Fibroblast of skin of scalp (primary cell): Measurements from ENCODE around the gene ODF4.
A peak's percentile ranks its signal among the peaks of the same experiment; 100 is the strongest.
"Not testable (repeated sequence)": the region's sequence is repeated elsewhere in the genome, so short reads cannot be mapped to it uniquely, and the experiment has no call there.

Experiments used
- DNase-seq: peaks from one replicate; pipeline ENCODE4 v3.0.0-alpha.2; 2013

Gene ODF4

DNA sequence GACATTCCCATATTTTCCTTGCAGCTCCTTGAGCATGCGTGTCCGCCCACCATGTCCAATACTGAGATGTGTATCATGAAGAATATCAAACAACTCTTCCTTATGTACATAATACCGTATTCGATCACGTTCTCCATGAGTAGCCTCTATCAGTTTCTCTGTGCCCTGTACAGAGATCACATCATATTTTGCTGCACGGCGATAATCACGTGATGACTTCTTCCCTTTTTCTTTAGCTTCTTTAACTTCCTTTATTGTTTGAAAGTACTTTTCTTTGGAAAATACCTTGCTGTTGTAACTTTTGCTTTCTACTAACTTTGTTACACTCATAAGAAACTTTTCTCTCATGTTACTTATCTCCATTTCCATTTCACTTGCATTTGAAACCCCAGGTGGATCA, 30.3 kb downstream of the ODF4 start:
- no peak for DNase-seq

DNA sequence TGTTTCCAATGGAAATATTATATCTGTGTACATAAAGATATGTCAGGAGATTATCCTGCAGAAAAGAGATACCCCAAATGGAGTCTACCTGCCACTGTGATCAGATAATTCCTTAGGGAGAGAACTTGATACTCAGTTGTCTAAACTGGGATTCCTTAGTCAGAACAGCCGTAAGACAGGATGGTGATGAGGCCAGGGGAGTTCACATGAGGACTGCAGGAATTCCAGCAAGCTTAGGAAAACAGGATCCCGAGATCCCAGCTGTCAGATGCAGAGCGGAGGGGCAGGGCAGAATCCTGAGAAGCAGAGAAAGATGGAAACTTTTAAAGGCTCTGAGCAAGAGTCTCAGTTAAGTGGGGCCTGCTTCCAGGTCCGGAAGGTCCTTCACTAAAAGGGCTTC, 32.1 kb downstream of the ODF4 start:
- no peak for DNase-seq

DNA sequence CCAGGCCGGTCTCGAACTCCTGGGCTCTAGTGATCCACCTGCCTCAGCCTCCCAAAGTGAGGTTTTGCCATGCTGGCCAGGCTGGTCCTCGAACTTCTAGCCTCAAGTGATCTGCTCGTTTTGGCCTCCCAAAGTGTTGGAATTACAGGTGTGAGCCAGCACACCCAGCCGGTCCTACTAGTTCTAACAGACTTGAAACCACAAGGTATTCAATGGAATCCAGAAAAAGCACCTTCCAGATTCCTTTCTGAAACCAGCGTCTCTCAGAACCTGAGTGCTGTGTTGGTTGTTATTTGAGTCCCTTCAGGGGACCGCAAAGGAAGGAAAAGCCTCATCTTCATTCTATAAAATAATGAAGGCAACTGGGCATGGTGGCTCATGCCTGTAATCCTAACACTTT, 32.8 kb downstream of the ODF4 start:
- no peak for DNase-seq

DNA sequence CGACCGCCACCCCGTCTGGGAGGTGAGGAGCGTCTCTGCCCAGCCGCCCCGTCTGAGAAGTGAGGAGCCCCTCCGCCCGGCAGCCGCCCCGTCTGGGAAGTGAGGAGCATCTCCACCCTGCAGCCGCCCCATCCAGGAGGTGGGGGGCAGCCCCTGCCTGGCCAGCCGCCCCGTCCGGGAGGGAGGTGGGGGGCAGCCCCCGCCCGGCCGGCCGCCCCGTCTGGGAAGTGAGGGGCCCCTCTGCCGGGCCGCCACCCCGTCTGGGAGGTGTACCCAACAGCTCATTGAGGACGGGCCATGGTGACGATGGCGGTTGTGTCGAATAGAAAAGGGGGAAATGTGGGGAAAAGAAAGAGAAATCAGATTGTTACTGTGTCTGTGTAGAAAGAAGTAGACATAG, 34.2 kb downstream of the ODF4 start:
- DNase-seq = not testable (repeated sequence)

DNA sequence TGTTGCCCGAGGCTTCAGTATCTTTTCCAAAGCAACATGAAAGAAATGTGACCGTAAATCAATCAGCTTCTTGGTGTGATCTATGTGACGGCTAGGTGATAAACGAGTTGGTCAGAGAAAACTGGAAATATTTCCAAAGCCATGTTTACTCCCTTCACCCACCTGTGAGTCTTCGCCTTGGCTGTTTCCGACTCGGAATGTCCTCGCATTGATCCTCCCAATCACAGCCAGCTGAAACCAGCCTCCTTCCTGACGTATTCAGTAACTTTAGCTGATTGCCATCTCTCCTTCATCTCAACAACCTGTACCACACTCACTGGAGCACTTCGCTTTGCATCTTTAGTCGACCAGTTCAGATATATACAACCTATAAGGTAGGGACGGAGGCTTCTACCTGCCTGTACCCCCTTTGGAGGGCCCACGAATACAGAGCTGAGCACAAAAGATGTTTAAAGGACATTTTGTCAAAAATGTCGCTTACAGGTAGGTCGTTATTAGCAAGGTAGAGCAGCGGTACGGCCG, 36.2 kb downstream of the ODF4 start:
- DNase-seq = no peak

DNA sequence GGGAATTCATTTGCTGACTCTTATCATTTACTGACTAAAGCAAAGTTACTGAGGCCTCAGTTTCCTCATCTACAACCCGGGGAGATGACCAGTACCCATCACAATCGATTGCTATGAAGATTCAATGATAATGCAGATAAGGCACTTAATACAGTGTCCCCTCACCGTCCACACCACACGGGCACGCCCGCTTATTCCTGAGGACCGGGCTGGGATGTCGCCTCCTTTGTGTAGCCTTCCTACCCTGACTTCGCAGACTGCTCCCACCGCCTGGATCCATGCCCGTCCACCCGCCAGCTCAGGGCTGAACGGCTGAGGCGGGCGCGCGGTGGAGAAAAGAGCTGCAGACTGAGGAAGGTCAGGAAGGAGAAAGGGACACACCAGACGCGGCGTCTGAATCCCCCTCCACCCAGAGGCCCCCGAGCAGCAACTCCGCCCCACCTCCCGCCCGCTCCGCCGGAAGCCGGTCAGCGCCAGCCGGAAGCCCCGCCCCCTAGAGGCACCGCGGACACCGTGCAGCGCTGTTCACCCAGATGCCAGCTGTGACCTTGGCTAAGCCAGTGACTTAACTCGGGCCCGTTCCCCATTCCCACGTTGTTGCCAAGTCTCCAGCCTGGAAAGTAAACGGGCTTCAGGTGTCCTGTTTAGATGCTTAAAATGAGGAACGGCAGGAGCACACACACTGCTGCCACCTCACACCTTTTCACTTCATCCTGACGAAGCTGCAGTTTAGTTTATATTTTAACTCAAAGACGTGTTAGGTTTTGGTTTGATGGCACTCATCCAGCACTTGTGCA, 36.8 kb downstream of the ODF4 start, which contains the start of gene KRABD2:
Gene KRABD2 (minus strand): TSS at position 434 of the 797 bp plus-strand sequence.
- DNase-seq = peak; percentile 86

DNA sequence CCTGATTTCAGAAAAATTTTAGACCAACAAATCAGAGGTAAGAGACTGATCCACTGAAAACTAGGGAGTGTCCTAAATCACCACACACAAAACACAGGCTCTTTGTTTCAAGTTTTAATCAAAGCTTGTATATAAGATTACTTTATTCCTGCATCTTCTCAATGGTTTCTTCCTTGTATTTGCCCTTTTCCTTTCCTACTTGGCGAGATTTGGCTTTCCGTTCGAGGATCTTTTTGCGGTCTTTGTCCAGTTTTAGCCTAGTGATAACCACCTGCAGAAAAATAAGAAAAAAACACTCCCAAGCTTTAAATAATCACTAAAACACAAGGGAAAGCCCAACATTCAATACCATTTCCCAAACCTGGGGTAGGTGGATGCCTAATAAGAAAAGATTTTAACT, 37.8 kb downstream of the ODF4 start:
- DNase-seq = no peak

DNA sequence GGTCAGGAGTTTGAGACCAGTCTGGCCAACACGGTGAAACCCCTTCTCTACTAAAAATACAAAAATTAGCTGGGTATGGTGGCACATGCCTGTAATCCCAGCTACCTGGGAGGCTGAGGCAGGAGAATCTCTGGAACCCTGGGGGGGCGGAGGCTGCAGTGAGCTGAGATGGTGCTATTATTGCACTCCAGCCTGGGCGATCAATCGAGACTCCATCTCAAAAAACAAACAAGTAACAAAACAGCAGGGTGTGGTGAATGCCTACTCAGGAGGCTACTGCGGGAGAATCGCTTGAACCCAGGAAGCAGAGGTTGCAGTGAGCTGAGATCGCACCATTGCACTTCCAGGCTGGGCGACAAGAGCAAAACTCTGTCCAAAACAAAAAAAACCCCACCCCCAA, 38.5 kb downstream of the ODF4 start:
- DNase-seq = not testable (repeated sequence)

DNA sequence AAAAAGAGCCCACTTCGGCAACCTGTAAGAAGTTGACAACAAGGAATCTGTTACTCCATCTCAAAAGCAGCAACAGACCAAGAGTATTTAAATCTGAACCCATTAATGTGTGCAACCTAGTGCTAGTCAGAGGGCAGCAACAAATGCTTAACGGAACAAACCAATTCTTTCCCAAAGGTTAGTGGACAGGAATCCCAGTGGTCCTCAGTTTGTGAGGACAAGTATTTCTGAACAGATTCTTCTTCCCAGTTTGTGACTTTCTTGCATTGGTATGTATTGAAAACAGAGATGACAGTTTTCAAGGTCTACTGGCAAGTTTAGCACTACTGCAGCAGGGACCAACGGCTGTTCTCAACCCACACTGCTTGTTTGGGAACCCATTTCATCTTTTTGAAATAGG, 40.4 kb downstream of the ODF4 start:
- DNase-seq = no peak

DNA sequence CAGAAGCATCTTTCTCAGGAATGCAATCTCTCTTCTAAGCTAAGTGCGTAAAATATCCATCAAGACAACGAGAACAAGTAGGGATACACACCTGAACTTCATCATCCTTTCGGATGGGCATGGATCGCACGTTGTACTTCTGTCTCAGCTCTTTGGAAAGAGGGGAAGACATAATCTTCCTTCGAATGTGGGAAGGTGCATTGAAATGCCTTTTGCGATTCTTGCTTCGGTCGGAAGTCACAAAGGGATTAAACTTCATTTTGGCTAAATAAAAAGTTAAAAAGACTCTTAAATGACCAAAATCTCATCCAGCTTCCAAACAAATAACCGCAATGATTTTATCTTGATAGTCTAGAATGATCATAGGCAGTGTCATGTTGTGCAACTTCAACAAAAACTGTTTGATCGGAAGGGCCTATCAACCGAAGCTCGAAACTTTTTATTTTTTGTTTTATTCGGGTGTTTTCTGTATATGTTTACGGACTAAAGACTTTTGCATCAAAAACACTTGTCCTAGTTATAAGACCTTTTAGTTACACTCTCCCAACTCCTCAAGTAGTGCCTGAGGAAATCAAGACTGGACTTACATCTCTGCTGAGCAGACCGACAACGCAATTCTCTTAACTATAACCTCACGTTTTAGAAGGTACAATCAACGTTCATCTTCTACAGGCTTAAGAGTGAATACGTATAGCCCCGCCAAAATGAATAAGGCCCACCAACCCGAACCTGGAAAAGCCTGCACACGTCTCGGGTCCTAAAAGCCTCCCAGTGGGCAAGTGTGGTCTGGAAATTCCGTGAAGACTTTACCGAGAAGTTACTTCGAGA, 42.6 kb downstream of the ODF4 start:
- DNase-seq = no peak

DNA sequence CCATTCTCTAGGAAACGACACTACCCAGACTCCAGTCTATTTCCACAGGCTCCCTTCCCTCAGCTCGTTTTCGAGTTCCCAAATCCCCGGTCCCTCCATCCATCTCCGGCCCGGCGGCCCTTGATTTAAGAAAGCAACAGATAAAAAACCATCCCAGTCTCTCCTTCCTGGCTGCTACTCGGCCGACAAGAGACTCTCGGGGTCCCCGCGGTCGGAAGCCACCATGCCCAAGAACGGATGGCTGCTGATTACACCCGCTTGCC, 43.2 kb downstream of the ODF4 start:
- DNase-seq = no peak

DNA sequence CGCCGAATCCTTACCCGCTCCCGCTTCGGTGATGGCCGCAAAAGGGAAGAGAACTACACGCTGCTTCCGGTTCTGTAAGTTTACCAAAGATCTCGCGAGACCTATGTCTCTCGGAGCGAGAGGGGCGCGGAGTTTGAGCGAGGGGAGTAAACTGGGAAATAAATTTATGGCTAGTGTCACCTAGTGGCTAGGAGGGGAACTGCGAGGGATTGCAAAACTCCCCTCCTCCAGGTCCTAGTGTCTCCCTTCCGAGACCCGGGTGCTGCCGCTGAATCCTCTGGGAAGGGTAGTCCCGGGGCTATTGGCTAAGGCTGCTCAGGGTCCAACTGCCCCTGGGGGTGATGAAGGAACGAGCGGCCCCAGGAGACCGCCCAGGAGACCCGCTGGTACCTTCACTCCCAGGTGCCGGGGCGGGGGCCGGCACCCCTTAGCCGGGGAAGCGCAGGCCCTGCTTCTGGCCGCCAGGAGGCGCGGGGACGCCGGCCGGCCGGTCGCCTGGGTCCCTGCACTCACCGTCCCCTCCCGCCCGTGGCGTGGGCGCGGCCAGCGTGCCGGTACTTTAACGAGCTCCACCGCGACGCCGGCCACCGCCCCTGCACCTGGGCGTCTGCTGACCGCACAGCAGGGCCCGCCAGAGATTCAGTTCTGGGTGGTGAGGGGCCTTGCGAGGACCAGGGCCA, 43.6 kb downstream of the ODF4 start, which contains the start of gene RPL26:
Gene RPL26 (minus strand): TSS at position 51 of the 680 bp plus-strand sequence. CDS start 883 bp downstream, outside the sequence.
- DNase-seq = peak; percentile 99

DNA sequence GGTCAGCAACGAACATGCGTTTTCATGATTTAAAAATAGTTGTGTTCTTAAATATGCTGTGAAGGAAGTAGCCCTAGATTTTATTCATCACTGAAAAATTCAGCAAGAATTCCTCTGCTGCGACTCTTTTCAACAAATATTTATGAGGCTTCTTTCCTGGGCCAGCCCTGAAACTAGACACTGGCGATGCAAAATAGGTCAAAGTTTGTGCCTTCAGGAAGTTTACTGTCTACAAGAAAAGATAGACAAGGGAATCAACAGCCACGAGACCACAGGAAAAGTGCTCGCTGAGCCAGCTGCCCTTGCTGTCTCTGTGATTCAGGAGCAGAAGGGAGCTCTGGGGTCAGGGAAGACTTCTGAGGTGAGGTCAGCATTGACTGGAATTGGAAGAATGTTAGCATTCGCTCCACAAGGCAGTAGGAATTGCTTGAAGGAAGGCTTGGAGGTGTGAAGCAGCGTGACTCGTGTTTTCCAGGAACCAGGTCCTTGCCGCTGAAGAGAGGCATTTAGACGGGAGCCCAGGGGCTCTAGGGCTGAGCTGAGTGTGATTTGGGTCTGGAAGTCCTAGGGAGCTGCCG, 45.2 kb downstream of the ODF4 start:
- peak; percentile 92 for DNase-seq

DNA sequence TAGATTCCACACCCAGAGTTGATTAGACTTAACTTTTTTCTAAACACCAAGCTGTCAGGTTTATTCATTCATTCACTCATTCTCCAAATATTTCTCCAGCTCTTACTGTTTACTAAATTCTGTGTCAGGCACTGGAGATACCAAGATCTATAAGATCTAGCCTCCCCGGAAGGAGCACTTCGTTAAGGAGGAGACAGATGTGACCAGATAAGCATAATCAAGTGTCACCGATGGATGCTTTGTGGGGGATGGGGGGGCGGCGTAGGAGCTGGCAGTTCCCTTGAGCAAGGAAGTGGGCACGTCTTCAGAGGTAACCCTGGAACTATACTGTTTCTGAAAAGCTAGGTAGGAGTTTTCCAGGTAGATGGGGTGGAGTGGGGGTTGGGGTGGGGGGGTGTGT, 47.2 kb downstream of the ODF4 start:
- DNase-seq = no peak

DNA sequence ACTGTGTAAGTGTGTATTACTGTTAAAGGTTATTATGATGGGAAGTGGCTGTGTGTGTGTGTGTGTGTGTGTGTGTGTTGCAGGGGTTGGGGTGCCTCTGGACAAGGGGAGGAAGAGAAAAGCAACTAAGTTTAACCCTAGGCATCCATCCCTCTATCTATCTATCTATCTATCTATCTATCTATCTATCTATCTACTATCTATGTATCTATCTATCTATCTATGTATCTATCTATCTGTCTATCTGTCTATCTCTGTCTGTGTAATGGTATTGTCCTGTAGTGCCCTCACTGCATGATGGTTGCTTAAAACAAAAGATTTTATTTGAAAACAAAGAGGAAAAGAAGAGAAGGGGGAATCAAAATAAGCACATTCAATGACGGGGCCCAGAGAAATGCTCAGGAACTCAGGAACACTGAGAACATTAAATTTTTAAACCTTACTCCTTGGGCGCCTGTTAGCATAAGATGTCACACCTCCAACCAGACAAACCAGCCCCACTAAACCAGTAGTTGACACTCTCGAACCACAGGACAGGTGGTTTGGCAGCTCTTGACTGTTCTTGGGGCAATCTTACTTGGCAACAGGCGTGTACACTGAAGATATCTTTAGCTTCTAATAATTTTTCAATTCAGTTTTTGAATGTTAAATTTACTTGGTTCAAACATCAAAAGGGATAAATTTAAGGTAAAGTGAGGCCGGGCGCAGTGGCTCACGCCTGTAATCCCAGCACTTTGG, 48.4 kb downstream of the ODF4 start:
- no peak for DNase-seq

DNA sequence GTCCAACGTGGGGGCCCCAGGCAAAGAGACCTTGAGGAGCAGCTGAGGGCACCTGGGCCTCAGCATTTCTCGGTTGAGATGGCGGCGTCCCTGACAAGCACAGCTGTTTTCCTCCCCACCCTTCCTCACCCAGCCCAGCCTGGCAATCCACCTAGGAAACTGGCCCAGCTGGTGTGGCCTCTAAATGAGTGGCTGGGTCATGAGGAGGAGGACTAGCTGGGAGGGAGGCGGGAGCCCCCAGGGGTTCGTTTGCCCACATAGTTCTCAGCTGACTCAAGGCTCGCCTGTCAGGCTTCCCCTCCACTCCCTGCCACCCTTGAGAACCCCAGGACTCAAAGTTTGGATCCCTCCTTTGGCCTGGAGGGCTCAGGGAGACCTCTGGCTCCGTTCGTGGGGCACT, 52.1 kb downstream of the ODF4 start:
- peak; percentile 57 for DNase-seq

DNA sequence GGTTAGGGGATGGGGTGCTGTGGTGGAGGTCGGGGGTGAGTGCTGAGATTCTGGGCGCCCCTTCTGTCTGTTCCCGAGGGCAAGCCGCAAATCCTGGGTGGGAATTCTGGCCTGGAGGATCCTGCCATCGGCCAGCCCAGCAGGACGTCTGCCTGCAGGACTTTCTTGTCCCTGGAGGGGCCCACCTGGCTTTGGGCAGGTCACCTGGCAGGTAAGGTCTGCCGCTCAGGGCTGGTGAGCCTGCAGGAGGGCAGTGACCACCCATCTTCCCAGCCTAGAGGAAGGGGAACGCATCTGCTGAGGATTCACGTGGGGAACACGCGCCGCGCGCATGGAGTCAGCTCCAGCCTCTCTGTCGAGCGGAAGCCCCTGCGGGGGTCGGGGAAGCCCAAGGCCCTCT, 52.6 kb downstream of the ODF4 start:
- DNase-seq = no peak

DNA sequence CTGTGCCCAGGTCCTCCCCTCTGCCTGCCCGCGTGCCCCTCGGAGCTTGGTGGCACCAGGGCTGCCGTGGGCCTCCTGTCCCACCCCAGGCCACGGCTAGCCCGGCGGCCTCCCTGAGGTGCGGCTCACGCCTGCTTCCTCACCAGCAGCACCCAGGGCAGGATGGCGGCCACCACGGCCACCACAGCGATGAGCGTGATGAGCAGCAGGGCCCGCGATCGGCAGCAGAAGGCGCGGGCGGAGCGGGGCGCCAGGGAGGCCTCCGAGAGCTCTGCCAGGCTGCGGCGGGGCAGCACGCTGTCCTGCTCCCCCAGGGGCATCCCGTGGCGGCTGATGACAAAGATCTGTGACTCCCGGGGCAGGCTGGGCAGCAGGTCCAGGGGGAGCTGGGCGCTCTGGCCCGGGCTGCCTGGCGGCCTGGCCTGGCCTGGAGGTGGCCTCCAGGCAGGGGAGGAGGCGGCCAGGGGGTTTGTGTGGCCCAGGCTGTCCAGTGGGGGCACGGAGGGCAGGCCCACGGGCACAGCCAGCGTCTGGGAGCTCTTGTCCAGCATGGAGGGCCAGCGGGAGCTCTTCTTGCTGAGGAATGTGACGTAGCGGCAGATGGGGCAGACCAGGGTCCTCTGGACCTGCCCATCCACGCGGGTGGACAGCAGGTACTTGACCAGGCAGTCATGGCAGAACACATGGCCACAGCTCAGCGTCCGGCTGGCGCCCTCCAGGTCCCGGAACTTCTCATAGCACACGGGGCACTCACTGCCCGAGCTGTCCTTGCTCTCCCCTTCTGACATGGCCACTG, 53.2 kb downstream of the ODF4 start:
- no peak for DNase-seq

DNA sequence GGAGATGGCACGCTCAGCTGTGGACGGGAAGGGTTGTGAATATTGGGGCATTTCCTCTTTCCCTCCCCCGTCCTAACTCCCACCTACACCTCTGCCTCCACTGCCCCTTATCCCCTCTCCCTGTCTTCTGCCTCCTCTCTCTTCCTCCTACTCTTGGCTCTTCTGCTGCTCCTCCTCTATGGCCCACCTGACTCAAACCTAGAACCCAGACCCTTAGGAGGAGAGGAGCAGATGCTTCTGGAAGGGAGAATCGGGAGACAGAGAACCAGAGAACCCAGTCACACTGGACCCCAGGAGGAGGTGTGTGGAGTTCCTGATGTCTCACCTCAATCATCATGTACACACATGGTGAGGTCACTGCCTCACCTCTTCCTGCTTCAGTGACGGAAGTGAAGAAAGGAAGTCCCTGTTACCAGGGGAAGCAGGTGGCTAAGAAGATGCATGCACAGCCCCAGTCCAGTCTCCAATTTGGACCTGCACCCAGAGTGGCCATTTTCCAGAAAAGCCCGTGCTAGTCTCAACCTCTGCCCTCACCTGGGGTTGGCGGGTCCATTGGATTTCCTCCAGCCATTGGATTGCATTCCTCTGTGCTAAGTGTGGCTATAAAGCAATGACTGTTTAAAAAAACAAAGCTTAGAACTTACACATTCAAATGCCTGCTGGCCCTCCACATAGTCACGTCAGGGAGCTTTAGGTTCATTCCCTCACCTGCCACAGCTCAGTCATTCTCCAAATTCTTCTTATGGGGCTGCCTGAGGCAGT, 54.0 kb downstream of the ODF4 start:
- DNase-seq = no peak

DNA sequence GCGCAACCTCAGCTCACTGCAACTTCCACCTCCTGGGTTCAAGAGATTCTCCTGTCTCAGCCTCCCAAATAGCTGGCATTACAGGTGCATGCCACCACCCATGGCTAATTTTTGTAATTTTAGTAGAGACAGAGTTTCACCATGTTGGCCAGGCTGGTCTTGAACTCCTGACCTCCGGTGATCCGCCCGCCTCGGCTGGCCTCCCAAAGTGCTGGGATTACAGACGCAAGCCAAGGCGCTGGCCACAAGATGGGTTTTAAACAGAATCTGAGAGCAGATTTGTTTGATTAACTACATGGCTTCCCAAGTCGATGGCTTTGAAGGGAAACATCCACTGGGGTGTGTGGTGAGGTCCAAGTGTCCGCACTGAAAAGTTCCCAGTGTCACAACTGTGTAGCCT, 54.9 kb downstream of the ODF4 start:
- DNase-seq = not testable (repeated sequence)
